Superior temporal gyrus (tissue), 1 donor: Measurements from ENCODE around the gene PTPN23.
"Not testable (repeated sequence)": the region's sequence is repeated elsewhere in the genome, so short reads cannot be mapped to it uniquely, and the experiment has no call there.

Experiments
- DNase-seq: peaks from one replicate; pipeline ENCODE4 v3.0.0-alpha.2; 2016; ENCODE audit errors: extremely low spot score

Gene PTPN23, protein sequence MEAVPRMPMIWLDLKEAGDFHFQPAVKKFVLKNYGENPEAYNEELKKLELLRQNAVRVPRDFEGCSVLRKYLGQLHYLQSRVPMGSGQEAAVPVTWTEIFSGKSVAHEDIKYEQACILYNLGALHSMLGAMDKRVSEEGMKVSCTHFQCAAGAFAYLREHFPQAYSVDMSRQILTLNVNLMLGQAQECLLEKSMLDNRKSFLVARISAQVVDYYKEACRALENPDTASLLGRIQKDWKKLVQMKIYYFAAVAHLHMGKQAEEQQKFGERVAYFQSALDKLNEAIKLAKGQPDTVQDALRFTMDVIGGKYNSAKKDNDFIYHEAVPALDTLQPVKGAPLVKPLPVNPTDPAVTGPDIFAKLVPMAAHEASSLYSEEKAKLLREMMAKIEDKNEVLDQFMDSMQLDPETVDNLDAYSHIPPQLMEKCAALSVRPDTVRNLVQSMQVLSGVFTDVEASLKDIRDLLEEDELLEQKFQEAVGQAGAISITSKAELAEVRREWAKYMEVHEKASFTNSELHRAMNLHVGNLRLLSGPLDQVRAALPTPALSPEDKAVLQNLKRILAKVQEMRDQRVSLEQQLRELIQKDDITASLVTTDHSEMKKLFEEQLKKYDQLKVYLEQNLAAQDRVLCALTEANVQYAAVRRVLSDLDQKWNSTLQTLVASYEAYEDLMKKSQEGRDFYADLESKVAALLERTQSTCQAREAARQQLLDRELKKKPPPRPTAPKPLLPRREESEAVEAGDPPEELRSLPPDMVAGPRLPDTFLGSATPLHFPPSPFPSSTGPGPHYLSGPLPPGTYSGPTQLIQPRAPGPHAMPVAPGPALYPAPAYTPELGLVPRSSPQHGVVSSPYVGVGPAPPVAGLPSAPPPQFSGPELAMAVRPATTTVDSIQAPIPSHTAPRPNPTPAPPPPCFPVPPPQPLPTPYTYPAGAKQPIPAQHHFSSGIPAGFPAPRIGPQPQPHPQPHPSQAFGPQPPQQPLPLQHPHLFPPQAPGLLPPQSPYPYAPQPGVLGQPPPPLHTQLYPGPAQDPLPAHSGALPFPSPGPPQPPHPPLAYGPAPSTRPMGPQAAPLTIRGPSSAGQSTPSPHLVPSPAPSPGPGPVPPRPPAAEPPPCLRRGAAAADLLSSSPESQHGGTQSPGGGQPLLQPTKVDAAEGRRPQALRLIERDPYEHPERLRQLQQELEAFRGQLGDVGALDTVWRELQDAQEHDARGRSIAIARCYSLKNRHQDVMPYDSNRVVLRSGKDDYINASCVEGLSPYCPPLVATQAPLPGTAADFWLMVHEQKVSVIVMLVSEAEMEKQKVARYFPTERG (N-terminal part only)

DNA sequence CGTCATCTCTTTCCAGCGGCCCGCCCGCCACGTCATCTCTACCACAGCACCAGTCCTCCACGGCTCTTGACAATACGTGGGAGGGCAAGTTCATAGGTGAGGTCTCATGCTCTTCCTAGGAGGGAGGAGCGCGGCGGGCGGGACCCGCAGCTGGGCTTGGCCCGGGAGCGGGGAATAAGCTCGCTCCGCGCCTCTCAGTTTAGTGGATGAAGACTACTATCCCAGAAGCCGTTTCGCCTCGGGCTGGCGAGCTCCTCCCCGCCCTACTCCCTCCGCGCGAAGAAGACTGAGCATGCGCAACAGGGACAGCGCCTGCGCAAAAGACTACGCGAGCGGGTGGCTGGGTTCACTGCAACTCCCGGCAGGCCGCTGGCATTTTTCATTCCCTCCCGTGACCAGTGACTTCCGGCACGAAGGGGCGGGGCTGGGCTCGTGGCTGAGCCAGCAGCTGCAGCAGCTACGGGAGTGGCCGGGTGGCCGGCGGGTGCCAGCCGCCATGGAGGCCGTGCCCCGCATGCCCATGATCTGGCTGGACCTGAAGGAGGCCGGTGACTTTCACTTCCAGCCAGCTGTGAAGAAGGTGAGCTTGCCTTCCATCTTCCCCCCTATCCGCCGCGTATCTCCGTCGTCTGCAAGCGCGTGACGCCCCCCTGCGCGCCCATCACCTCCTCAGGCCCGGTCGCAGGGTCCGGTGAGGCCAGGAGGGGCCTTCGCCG, at the start of gene PTPN23:
Gene PTPN23 (plus strand): TSS at position 421 of the 716 bp plus-strand sequence. CDS start 76 bp downstream, at position 497.
- DNase-seq: peak; percentile 99

- DNase-seq: no peak
These were observed 46.9 kb upstream of the PTPN23 start for GRCh38 chr3:47333907-47334306.

GRCh38 chr3:47337656-47338055, 43.2 kb upstream of the PTPN23 start:
- no peak for DNase-seq

- no peak for DNase-seq
These were observed 40.9 kb upstream of the PTPN23 start for GRCh38 chr3:47339951-47340350.

DNA sequence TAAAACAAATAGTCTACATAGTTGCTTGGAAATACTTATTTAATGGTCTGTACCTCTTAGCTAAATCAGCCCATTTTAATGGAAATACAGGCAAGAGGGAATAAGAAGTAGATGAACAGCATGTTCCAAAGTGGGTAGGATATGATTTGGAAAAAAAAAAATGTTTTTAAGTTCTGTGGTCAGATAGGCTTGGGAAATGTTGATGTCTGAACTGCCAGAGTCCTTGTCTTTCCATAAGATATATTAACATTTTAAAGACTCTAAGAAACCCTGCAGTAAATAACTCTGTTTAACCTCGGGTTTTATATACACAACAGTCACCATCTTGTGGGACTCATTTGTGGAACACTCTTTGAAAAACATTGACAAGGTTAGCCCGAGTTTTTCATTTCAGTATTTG, 40.0 kb upstream of the PTPN23 start:
- no peak for DNase-seq

- no peak for DNase-seq
These were observed 38.7 kb upstream of the PTPN23 start for GRCh38 chr3:47342151-47342550.

GRCh38 chr3:47342812-47343211, 38.0 kb upstream of the PTPN23 start:
- DNase-seq: no peak

DNA sequence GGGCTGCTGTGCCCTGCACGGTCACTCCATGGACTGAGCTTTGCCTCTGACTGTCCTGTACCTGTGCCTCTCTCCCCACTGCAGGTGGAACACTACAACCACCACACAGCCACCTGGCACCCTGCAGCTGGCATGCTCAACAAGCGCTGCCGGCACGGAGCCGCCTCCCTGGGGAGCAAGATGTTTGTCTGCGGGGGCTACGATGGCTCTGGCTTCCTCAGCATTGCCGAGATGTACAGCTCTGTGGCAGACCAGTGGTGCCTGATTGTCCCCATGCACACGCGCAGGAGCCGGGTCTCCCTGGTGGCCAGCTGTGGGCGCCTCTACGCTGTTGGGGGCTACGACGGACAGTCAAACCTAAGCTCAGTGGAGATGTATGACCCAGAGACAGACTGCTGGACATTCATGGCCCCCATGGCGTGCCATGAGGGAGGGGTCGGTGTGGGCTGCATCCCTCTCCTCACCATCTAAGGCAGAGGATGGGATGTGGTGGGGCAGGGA, 37.3 kb upstream of the PTPN23 start:
- no peak for DNase-seq

- no peak for DNase-seq
These were observed 35.9 kb upstream of the PTPN23 start for GRCh38 chr3:47344971-47345370.

- DNase-seq: no peak
These were observed 33.5 kb upstream of the PTPN23 start for GRCh38 chr3:47347217-47347801.

DNA sequence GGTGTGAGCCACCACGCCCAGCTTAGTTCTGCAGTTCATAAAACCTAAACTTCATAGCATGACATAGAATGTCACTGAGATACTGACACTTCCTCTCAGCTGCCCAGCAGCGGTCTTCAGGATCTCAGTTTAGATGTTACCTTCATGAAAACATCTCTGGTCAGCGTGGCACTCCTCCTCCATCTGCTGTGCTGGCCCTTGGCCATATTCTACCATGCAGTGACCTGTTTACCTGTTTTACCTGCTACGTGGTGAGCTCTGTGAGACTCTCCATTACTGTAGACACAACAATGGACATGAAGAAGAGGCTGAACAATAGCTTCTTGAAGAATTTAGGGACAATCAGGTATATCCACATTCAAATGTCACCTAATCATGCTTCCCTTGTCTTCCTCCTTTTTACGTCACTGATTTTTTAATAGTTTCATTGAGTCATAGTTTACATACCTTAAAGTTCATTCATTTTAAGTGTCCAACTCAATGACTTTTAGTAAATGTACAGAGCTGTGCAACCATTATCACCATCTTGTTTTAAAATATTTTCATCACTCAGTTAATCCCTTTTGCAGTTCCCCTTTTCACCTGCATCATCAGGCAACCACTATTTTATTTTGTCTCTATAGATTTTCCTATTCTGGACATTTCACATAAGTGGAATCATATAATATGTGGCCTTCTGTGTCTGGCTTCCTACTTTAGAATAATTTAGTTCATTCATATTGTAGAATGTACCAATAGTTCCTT, 32.2 kb upstream of the PTPN23 start:
- no peak for DNase-seq

- no peak for DNase-seq
These were observed 25.8 kb upstream of the PTPN23 start for GRCh38 chr3:47355010-47355409.

DNA sequence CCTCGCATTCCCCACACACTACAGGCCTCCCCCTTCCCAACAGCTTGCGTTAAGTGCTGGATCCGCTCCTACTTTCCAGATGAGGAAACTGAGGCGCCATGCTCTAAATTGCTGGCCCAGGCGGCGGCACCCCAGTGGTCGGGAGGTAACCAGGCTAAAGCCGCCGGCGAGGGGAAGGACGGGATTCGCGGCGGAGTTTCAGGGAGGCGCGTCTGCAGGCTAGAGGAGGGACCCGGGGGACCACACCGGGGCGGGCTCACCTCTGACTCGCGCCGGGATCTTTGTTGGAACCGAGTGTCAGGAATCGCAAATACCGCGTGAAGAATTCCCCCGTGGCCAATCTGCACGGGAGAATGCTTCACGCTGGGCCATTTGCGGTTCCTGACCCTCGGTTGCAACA, 24.6 kb upstream of the PTPN23 start:
- DNase-seq: no peak

DNA sequence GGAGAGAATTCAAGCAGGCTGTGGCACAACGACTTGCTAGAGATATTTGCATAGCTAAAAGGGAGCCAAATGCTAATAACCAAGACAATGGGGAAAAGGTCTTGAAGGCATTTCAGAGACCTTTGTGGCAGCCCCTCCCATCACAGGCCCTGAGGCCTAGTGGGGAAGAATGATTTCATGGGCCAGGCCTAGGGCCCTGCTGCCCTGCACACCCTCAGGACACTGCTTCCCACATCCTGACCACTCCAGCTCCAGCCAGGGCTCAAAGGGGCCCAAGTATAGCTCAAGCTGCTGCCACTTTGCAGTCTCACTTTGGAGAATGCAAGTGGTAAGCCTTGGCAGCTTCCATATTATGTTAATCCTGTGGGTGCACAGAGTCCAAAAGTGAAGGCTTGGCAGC, 21.5 kb upstream of the PTPN23 start:
- DNase-seq: no peak

DNA sequence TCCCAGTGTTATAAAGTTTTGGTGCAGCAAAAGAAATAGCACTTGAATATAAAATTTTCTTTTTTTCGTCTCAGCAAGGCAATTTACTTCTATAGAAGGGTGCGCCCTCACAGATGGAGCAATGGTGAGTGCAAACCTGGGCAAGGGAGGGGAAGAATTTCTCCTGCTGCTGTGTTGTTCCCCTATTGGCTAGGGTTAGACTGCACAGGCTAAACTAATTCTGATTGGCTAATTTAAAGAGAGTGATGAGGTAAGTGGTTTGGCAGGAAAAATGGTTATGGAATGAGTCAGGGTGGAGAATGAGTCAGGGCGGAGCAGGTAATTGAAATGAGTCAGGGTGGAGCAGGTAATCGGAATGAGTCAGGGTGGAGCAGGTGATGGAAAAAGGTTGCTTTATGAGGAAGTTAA, 20.7 kb upstream of the PTPN23 start:
- DNase-seq: not testable (repeated sequence)

- no peak for DNase-seq
These were observed 18.1 kb upstream of the PTPN23 start for GRCh38 chr3:47362701-47363100.

DNA sequence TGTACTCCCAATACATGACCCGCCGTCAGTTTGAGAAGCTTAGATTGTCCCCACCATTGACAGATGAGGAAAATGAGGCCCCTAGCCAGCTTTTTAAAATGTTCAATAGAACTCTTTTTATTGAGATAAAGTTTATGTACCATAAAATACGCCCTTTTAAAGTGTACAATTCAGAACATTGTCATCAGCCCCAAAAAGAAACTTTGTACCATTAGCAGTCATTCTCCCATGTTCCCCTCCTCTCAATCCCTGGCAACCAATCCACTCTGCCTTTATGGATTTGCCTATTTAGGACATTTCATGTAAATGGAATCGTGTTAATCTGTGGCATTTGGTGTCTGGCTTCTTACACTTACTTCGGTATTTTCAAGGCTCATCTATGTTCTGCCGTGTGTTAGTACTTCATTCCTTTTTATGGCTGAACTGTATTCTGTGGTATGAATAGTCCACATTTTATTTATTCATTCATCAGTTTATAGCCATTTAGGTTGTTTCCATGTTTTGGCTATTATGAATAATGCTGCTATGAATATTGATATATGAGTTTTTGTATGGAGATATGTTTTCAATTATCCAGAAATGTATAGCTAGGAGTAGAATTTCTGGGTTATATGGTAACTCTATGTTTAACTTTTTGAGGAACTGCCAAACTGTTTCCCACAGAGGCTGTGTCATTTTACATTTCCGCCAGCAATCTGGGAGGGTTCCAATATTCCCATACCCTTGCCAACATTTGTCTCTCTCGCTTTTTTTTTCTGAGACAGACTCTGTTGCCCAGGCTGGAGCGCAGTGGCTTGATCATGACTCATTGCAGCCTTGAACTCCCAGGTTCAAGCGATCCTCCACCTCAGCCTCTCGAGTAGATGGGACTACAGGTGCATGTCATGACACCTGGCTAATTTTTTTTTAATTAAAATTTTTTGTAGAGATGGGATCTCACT, 15.3 kb upstream of the PTPN23 start:
- DNase-seq: peak; percentile 34

GRCh38 chr3:47366833-47367232, 14.0 kb upstream of the PTPN23 start:
- DNase-seq: no peak

GRCh38 chr3:47367631-47368030, 13.2 kb upstream of the PTPN23 start:
- no peak for DNase-seq
